Uterine smooth muscle cell (primary cell): ENCODE measurements around the gene DUX4. TPM values are rescaled to one million over a fixed set of nuclear protein-coding genes. Genes with fewer than 3 reads are reported as not detected.

ENCODE experiments used
- total RNA-seq: library from RNA; depleted of rRNA; stranded (reverse); fragments of >200 nt; gene quantifications from 2 replicates; pipeline ENCODE4 v1.2.3, GENCODE V29; 2014

DUX4 gene
- not detected in 2 replicates for total RNA-seq

GRCh38 chr4:190173428-190173827 is at the start of gene DUX4:
DUX4 (plus strand) TSS chr4:190173774; CDS start chr4:190173774, 0 bp downstream.

Other genes with a start within 250 kb of the DUX4 start
- gene FRG1, start 232.9 kb upstream of the DUX4 start, total RNA-seq: 29.5 and 56.4 TPM in 2 replicates
- gene FRG2, start 146.5 kb upstream of the DUX4 start, total RNA-seq: not detected in 2 replicates
- gene DBET, start 109.3 kb upstream of the DUX4 start, total RNA-seq: not detected in 2 replicates